Omental fat pad (tissue), 4 donors: ENCODE results near the gene PAOX. TPM values are rescaled to one million over a fixed set of nuclear protein-coding genes. Genes with fewer than 3 reads are reported as not detected.
"Not testable (repeated sequence)": the region's sequence is repeated elsewhere in the genome, so short reads cannot be mapped to it uniquely, and the experiment has no call there.

Source experiments
- ATAC-seq: fragments of 150-250 bp; one replicate; pipeline ENCODE4 v1.9.1; 2016; ENCODE audit warnings: mild to moderate bottlenecking, moderate library complexity; ENCODE audit not compliant: low FRiP score
- DNase-seq: peaks from one replicate; pipeline ENCODE4 v3.0.0-alpha.2; 2019; ENCODE audit warnings: low spot score
- CTCF ChIP-seq, 3 donors: fragments of 450-650 bp; IDR thresholded peaks; one replicate each; pipeline ENCODE4 v1.5.1; 2016 to 2017; ENCODE audit warnings: antibody characterized with exemption in 3 of 3, mild to moderate bottlenecking in 3 of 3, moderate library complexity in 2 of 3
- total RNA-seq, 4 donors: library from RNA; depleted of rRNA; stranded (reverse); fragments of >200 nt; gene quantifications; one replicate each; pipeline ENCODE4 v1.1.0, GENCODE V29; 2016

PAOX gene
- total RNA-seq, 4 donors from 2014 or later = 3.8 to 7.7 (median 6.1) TPM

- no peak for DNase-seq
- no peak for TF ChIP-seq CTCF (IDR thresholded peaks at IDR 0.05)
- ATAC-seq = no peak
Observed at GRCh38 chr10:133412381-133412711, 33.3 kb downstream of the PAOX start.

- not testable (repeated sequence) for DNase-seq
Observed at GRCh38 chr10:133414401-133414800, 35.3 kb downstream of the PAOX start.

GRCh38 chr10:133415752-133416151, 36.7 kb downstream of the PAOX start:
- no peak for TF ChIP-seq CTCF (IDR thresholded peaks at IDR 0.05)
- ATAC-seq (no peak), DNase-seq (no peak)

More at GRCh38 chr10:133414401-133414800, 35.3 kb downstream of the PAOX start:
- ATAC-seq = not testable (repeated sequence)

- no peak for TF ChIP-seq CTCF (IDR thresholded peaks at IDR 0.05)
- no peak for DNase-seq
- no peak for ATAC-seq
Observed at GRCh38 chr10:133418289-133418993, 39.4 kb downstream of the PAOX start.

GRCh38 chr10:133419211-133419950, 40.3 kb downstream of the PAOX start:
- ATAC-seq (no peak), DNase-seq (no peak)
- no peak for TF ChIP-seq CTCF (IDR thresholded peaks at IDR 0.05)

- TF ChIP-seq CTCF (IDR thresholded peaks at IDR 0.05) = no peak
- no peak for DNase-seq
- ATAC-seq = no peak
Observed at GRCh38 chr10:133420028-133420427, 41.0 kb downstream of the PAOX start.

- DNase-seq = no peak
- ATAC-seq = no peak
- no peak for TF ChIP-seq CTCF (IDR thresholded peaks at IDR 0.05)
Observed at GRCh38 chr10:133420579-133420978, 41.5 kb downstream of the PAOX start.
